Motor neuron (in vitro differentiated cells): ENCODE results near the gene GALNT10. TPM values are rescaled to one million over a fixed set of nuclear protein-coding genes. Genes with fewer than 3 reads are reported as not detected.
"Not testable (repeated sequence)": the region's sequence is repeated elsewhere in the genome, so short reads cannot be mapped to it uniquely, and the experiment has no call there.

Experiments
- ATAC-seq, 8 experiments: fragments of 200-7000 bp; cut with Tn5 transposase; replicated peaks in 6 of 8; 2 replicates each; pipeline ENCODE4 v1.8.0; 2021; ENCODE audit warnings: mild to moderate bottlenecking in 8 of 8, moderate library complexity in 8 of 8
- H3K27ac ChIP-seq, 2 donors: fragments of 250-450 bp; sonication (Bioruptor Pico); 2 replicates each; pipeline ENCODE4 v1.9.0; 2021; ENCODE audit warnings: antibody characterized with exemption in 2 of 2, mild to moderate bottlenecking in 2 of 2, moderate library complexity in 1 of 2
- H3K4me1 ChIP-seq, 2 donors: fragments of 250-450 bp; sonication (Bioruptor Pico); replicated peaks in 1 of 2; 2 replicates each; pipeline ENCODE4 v1.6.1; 2021; ENCODE audit warnings: antibody characterized with exemption in 2 of 2, mild to moderate bottlenecking in 2 of 2, moderate library complexity in 1 of 2
- H3K4me3 ChIP-seq, 5 donors: fragments of 250-450 bp; sonication (Bioruptor Pico); 2 replicates each; pipeline ENCODE4 v1.9.0; 2021; ENCODE audit warnings: antibody characterized with exemption in 5 of 5, mild to moderate bottlenecking in 5 of 5, moderate library complexity in 4 of 5
- WGBS, 10 experiments: fragments of 450-650 bp; shearing (Covaris generic); methylation state at CpG; one replicate each; pipeline ENCODE4 v1.0.0; 2022; 5-methylcytosine and 5-hydroxymethylcytosine counted together
- in situ Hi-C, 9 experiments: fragments of 400-800 bp; cut with MboI; loops; one replicate each; pipeline ENCODE4 v1.15.0; 2021; ENCODE audit warnings: low sequenced_read_pairs in 9 of 9, low pct_unique_long_range_greater_than_20kb in 2 of 9; ENCODE audit not compliant: unreplicated experiment in 9 of 9
- total RNA-seq, 8 experiments: library from RNA; unstranded; fragments of 300-600 nt; gene quantifications; 2 replicates each; pipeline versions ENCODE4 v1.2.3 to v1.2.4, GENCODE V29; 2022

Gene GALNT10
- total RNA-seq = 10 to 100 TPM in 3 of 8 experiments, 1 to 10 TPM in 5; 2.8 to 33.3 (median 7.5) TPM

DNA sequence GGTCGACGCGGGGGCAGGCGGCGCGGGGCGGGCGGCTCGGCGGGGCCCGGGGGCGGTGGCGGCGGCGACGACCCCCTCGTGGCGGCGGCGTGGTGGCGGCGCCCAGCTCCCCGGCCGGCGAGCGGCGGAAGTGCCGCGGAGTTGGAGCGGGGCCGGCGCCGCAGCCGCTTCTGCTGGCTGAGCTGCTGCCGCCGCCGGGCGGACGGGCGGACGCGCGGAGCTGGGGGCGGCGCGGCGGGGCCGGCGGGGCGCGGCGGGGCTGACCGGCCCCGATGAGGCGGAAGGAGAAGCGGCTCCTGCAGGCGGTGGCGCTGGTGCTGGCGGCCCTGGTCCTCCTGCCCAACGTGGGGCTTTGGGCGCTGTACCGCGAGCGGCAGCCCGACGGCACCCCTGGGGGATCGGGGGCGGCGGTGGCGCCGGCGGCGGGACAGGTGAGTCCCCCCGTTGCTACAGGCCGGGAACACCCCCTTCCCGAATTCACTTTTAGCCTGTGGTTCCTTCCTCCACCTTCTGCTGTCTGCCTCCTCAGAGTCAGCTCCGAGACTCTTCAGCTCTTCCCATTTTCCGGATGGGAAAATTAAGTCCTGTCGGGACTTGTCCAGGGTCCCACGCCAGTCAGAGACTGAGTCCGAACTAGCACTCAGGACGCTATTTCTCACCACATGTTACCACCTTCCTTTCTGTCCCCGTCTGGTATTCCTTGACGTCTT is at the start of gene GALNT10:
Gene GALNT10 (plus strand): TSS at position 139 of the 710 bp plus-strand sequence. CDS start 134 bp downstream, at position 273.
- peak; percentile 65 to 85 (median 80) for ATAC-seq
- Histone ChIP-seq H3K4me3 (peak within 1 kb of the TSS; percentile 84 to 98 (median 92)), H3K27ac (peak within 1 kb of the TSS; percentile 86 to 90), H3K4me1 (peaks cover 19 to 24% of the 10 kb centered on the region in 2 donors)
- WGBS, 10 experiments = 0 to 9% (median 0%) methylated on average over 1 to 5 of the region's 84 CpGs; no CpG with 5 or more reads in 6 of the 10 experiments
- in situ Hi-C loops = loop anchor here in 4 of 9 experiments (10.0 to 25.0 kb wide), 3 partner anchors 128 to 222 kb away; no protein-coding TSS in a partner anchor

DNA sequence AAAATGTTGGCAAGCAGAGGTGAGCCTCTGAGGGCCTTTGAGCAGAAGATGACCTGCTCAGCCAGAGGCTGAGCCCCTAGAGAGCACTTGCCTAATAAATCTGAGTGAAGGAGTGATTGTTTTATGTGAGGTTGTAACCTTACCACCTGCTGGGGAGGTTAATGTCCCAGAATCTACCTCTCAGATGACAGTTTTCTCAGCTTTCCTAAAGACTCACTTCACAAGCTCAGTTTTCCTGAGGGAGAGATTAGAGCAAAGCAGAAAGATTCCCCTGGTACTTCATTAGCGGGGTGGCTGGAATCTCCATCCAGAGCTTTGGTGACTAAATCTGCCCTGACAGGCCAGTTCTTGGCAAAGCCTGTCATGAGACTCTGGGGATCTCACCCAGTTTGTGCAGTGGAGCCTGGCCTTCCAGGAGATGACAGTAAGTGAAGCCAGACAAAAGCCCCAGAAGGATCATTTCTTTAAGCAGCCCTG is 48.8 kb upstream of the GALNT10 start:
- peaks cover 27 to 28% of the 10 kb centered on the region in 2 donors for H3K4me1 ChIP-seq
- ATAC-seq = peak in 5 of 8 experiments; percentile 21 to 60 (median 51)
- in situ Hi-C loops = no loop called here
- no peak overlapping the region for H3K4me3 ChIP-seq
- H3K27ac ChIP-seq = peak overlapping the region in 1 of 2 donors; percentile 14
- 0 to 75% (median 67%) methylated on average over 1 of the region's 1 CpG; no CpG with 5 or more reads in 7 of the 10 experiments for WGBS, 10 experiments

- Histone ChIP-seq H3K4me1 (peaks cover 27 to 28% of the 10 kb centered on the region in 2 donors), H3K27ac (no peak overlapping the region), H3K4me3 (no peak overlapping the region)
- peak in 5 of 8 experiments; percentile 88 to 92 (median 90) for ATAC-seq
- in situ Hi-C loops = no loop called here
- 0 to 100% (median 42%) methylated on average over 1 to 5 of the region's 6 CpGs; no CpG with 5 or more reads in 2 of the 10 experiments for WGBS, 10 experiments
Measured at GRCh38 chr5:154143211-154143641, 47.3 kb upstream of the GALNT10 start.

GRCh38 chr5:154145268-154145667 is 45.3 kb upstream of the GALNT10 start:
- peaks cover 30 to 32% of the 10 kb centered on the region in 2 donors for H3K4me1 ChIP-seq
- no peak overlapping the region for H3K27ac ChIP-seq
- H3K4me3 ChIP-seq = no peak overlapping the region
- WGBS, 10 experiments = 14 to 100% (median 67%) methylated on average over 1 to 4 of the region's 4 CpGs; no CpG with 5 or more reads in 3 of the 10 experiments
- in situ Hi-C loops = no loop called here
- peak in 1 of 8 experiments; percentile 45 for ATAC-seq

- in situ Hi-C loops = no loop called here
Measured at GRCh38 chr5:154146409-154146808, 44.1 kb upstream of the GALNT10 start.

DNA sequence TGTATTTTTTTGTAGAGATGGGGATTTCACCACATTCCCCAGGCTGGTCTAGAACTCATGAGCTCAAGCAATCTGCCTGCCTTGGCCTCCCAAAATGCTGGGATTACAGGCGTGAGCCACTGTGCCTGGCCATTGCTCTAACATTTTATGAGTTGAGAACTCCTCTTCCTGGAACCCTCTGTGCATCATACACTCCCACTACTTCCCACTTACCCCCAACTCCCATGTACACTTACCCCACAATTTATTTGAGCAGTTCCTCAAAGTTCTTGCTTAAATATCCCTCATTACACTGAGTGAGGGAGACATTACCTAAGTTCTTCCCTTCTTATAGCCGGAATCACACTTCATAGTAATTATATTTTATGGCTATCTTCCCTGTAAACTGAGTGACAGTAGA is 42.9 kb upstream of the GALNT10 start:
- 22 to 90% (median 63%) methylated on average over 1 to 2 of the region's 2 CpGs; no CpG with 5 or more reads in 4 of the 10 experiments for WGBS, 10 experiments
- no peak for ATAC-seq
- no peak overlapping the region for H3K27ac ChIP-seq
- in situ Hi-C loops = no loop called here
- no peak overlapping the region for H3K4me3 ChIP-seq
- H3K4me1 ChIP-seq = peaks cover 11 to 24% of the 10 kb centered on the region in 2 donors

More at GRCh38 chr5:154146409-154146808, 44.1 kb upstream of the GALNT10 start:
- ATAC-seq = no peak
- no peak overlapping the region for H3K4me3 ChIP-seq
- peaks cover 24 to 36% of the 10 kb centered on the region in 2 donors for H3K4me1 ChIP-seq
- H3K27ac ChIP-seq = no peak overlapping the region

GRCh38 chr5:154150471-154150870 is 40.1 kb upstream of the GALNT10 start:
- peak in 4 of 8 experiments; percentile 54 to 77 (median 74) for ATAC-seq
- H3K4me3 ChIP-seq, in situ Hi-C loops, H3K27ac ChIP-seq: not testable (repeated sequence)
- WGBS, 10 experiments = 70 to 100% (median 93%) methylated on average over 1 to 2 of the region's 2 CpGs; no CpG with 5 or more reads in 6 of the 10 experiments
- H3K4me1 ChIP-seq = peaks cover 3 to 14% of the 10 kb centered on the region in 2 donors

GRCh38 chr5:154157483-154158378 is 32.8 kb upstream of the GALNT10 start:
- ATAC-seq = peak in 1 of 8 experiments; percentile 28
- in situ Hi-C loops = no loop called here
- 0 to 83% (median 53%) methylated on average over 1 to 5 of the region's 6 CpGs; no CpG with 5 or more reads in 3 of the 10 experiments for WGBS, 10 experiments
- Histone ChIP-seq H3K4me1 (peaks cover 0 to 5% of the 10 kb centered on the region in 2 donors), H3K27ac (no peak overlapping the region), H3K4me3 (no peak overlapping the region)

DNA sequence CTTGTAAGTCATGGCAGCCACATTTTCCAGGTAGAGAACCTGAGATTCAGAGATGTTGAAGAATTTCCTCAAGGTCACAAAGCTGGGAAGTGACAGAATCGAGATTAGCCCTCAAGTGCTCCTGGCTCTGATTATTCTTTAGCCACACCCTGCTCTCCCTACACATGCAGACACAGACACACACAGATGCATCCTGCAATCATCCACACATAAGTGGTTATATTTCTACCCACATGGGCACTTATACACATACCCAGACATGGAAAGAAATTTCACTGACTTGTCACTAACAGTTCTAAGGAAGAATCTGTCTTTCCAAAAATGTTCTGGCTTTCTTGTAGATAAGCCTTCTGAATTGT is 32.2 kb upstream of the GALNT10 start:
- Histone ChIP-seq H3K4me3 (no peak overlapping the region), H3K4me1 (peaks cover 0 to 7% of the 10 kb centered on the region in 2 donors), H3K27ac (no peak overlapping the region)
- ATAC-seq = peak in 3 of 8 experiments; percentile 44 to 53 (median 48)
- in situ Hi-C loops = no loop called here
- WGBS, 10 experiments = 0 to 71% (median 50%) methylated on average over 1 of the region's 1 CpG; no CpG with 5 or more reads in 4 of the 10 experiments

- H3K4me1 ChIP-seq = peaks cover 0 to 7% of the 10 kb centered on the region in 2 donors
- no peak for ATAC-seq
- no peak overlapping the region for H3K27ac ChIP-seq
- in situ Hi-C loops = no loop called here
- H3K4me3 ChIP-seq = no peak overlapping the region
Measured at GRCh38 chr5:154159343-154159742, 31.2 kb upstream of the GALNT10 start.

- Histone ChIP-seq H3K4me3 (no peak overlapping the region), H3K4me1 (peaks cover 6 to 14% of the 10 kb centered on the region in 2 donors), H3K27ac (no peak overlapping the region)
- in situ Hi-C loops = loop anchor here in 2 of 9 experiments (10.0 kb wide), 1 partner anchor 78 kb away; no protein-coding TSS in a partner anchor
- 16 to 50% (median 27%) methylated on average over 1 to 6 of the region's 6 CpGs; no CpG with 5 or more reads in 1 of the 10 experiments for WGBS, 10 experiments
- peak in 5 of 8 experiments; percentile 43 to 74 (median 58) for ATAC-seq
Measured at GRCh38 chr5:154162539-154163151, 27.9 kb upstream of the GALNT10 start.
